ENCODE results near the gene HOOK2. TPM values are rescaled to one million over a fixed set of nuclear protein-coding genes. Genes with fewer than 3 reads are reported as not detected.

Gene HOOK2
- total and polyA plus RNA-seq, 9 of the 15 experiments (the other 6 are each of a cell fraction or from before 2014, with no cell fraction given) = 1.3 to 17.2 (median 9.9) TPM

- peaks cover 63 to 80% of the 10 kb centered on the region in 2 experiments for H3K4me1 ChIP-seq (replicated peaks in 1 of 2; ENCODE audit: control insufficient read depth in 2 of 2, insufficient read depth in 2 of 2, low read length in 2 of 2)
- ChIA-PET POLR2A (interaction anchor here (1.0 to 2.2 kb wide), 3 partner anchors 10 to 99 kb away, joined by 3 to 39 read pairs (median 4); partner anchors contain the start of genes DNASE2 and JUNB), CTCF (ENCODE audit: low intra/inter-chr PET ratio) (interaction anchor here (0.7 kb wide), 1 partner anchor 184 kb away, joined by 3 read pairs; no protein-coding TSS in a partner anchor)
- H3K4me2 ChIP-seq (ENCODE audit: insufficient read depth, low read length) = peak overlapping the region; percentile 78
- WGBS (ENCODE audit: insufficient coverage, low coverage, missing lambda C conversion rate) = 10% methylated on average over 12 of the region's 12 CpGs
- intact Hi-C loops (cut with micrococcal nuclease) = no loop called here
- H2AFZ ChIP-seq (ENCODE audit: low read depth, low read length) = peak overlapping the region; percentile 93
- peak overlapping the region; percentile 72 to 91 for H3K9ac ChIP-seq (ENCODE audit: insufficient read depth in 1 of 2, low read depth in 2 of 2, low read length in 2 of 2)
- DNase-seq (ENCODE audit: extremely low read depth in 1 of 4, low spot score in 3 of 4) (no peak), FAIRE-seq (peak; percentile 32), ATAC-seq (no peak)
- H3K4me3 ChIP-seq = peak overlapping the region; percentile 43
- no peaks in the 10 kb centered on the region for H3K79me2 ChIP-seq (ENCODE audit: control insufficient read depth, insufficient read depth, low read length)
- no peaks in the 10 kb centered on the region for H3K27me3 ChIP-seq (ENCODE audit: control insufficient read depth in 2 of 2, insufficient read depth in 2 of 2, low read length in 2 of 2)
- H3K27ac ChIP-seq (ENCODE audit: extremely low read depth, low read depth, low read length) = peak overlapping the region; percentile 97
- H3K36me3 ChIP-seq (ENCODE audit: control insufficient read depth, insufficient read depth, low read length) = no peaks in the 10 kb centered on the region
- H3K9me1 ChIP-seq (ENCODE audit: control insufficient read depth, insufficient read depth, low read length) = no peaks in the 10 kb centered on the region
- no TSS peak for BruUV-seq (replicated peaks)
- H3K9me3 ChIP-seq (replicated peaks; ENCODE audit: control insufficient read depth, insufficient read depth, low read depth, low read length) = no peaks in the 10 kb centered on the region
- H4K20me1 ChIP-seq (replicated peaks; ENCODE audit: control insufficient read depth, insufficient read depth, low read length) = no peaks in the 10 kb centered on the region
- in situ Hi-C loops (cut with MboI) = no loop called here
- no peak for TF ChIP-seq COPS2 (conservative IDR thresholded peaks at IDR 0.05)
- peak; percentile 67; the same call in 1 of the 2 replicates for TF ChIP-seq ZNF3 (CRISPR knock-in tag; IDR thresholded peaks at IDR 0.05)
- TF ChIP-seq ZNF174 (CRISPR knock-in tag; IDR thresholded peaks at IDR 0.05) = no peak
- TF ChIP-seq TRIM24 (IDR thresholded peaks at IDR 0.05) = no peak
- no peak for TF ChIP-seq NRF1 (conservative IDR thresholded peaks at IDR 0.05 in 1 of 2, IDR thresholded peaks at IDR 0.05 in 1 of 2)
- TF ChIP-seq HEY1 (CRISPR knock-in tag; IDR thresholded peaks at IDR 0.05; ENCODE audit: borderline replicate concordance) = no peak
- TF ChIP-seq SMAD2 (IDR thresholded peaks at IDR 0.05; ENCODE audit: low read depth, low read length) = no peak
- TF ChIP-seq PHB (CRISPR knock-in tag; IDR thresholded peaks at IDR 0.05) = no peak
- TF ChIP-seq KLF16 (IDR thresholded peaks at IDR 0.05) = no peak
- 0 out of 2 replicates have a peak, but pooled peaks have one; percentile 26 for TF ChIP-seq NFRKB (IDR thresholded peaks at IDR 0.05; ENCODE audit: low read depth)
- TF ChIP-seq ELF4 (CRISPR knock-in tag; IDR thresholded peaks at IDR 0.05) = no peak
- peak; percentile 9 for TF ChIP-seq SAP30 (IDR thresholded peaks at IDR 0.05; ENCODE audit: borderline replicate concordance, insufficient read depth, low read depth, low read length, poor library complexity, severe bottlenecking)
- no peak for TF ChIP-seq NCOA2 (IDR thresholded peaks at IDR 0.05; ENCODE audit: partially characterized antibody in 2 of 2)
- peak; percentile 92 for TF ChIP-seq HDGF (IDR thresholded peaks at IDR 0.05)
- TF ChIP-seq MTF1 (CRISPR knock-in tag; IDR thresholded peaks at IDR 0.05; ENCODE audit: borderline replicate concordance) = no peak
- no peak for TF ChIP-seq HDAC8 (tag; IDR thresholded peaks at IDR 0.05)
- no peak for TF ChIP-seq HNRNPH1 (optimal IDR thresholded peaks at IDR 0.05; ENCODE audit: low read depth, low read length)
- no peak for TF ChIP-seq TCF3 (CRISPR knock-in tag; IDR thresholded peaks at IDR 0.05)
- peak; percentile 57; the same call in 1 of the 2 replicates for TF ChIP-seq LEF1 (IDR thresholded peaks at IDR 0.05)
- 0 out of 2 replicates have a peak, but pooled peaks have one; percentile 52 for TF ChIP-seq HMG20B (CRISPR knock-in tag; IDR thresholded peaks at IDR 0.05)
- peak; percentile 67; the same call in 1 of the 2 replicates for TF ChIP-seq SMARCA5 (IDR thresholded peaks at IDR 0.05)
- TF ChIP-seq MYC (IDR thresholded peaks at IDR 0.05; ENCODE audit: low read depth, low read length) = no peak
- peak; percentile 33; the same call in 1 of the 2 replicates for TF ChIP-seq MYC (CRISPR knock-in tag; IDR thresholded peaks at IDR 0.05; ENCODE audit: borderline replicate concordance, low read depth)
- no peak for TF ChIP-seq RBM34 (IDR thresholded peaks at IDR 0.05; ENCODE audit: borderline replicate concordance, insufficient read depth, low read length)
- TF ChIP-seq ZNF175 (CRISPR knock-in tag; IDR thresholded peaks at IDR 0.05; ENCODE audit: low read depth) = 0 out of 2 replicates have a peak, but pooled peaks have one; percentile 12
- peak; percentile 84 for TF ChIP-seq PKNOX1 (IDR thresholded peaks at IDR 0.05)
Measured at GRCh38 chr19:12782174-12782423, 6.7 kb upstream of the HOOK2 start.
